K562 (cell line): Measurements from ENCODE around the gene RASSF7. TPM values are rescaled to one million over a fixed set of nuclear protein-coding genes. Genes with fewer than 3 reads are reported as not detected.

Experiments
- AFF4 ChIP-seq: sonication (generic); formaldehyde crosslinking; IDR thresholded peaks from 2 replicates; pipeline ENCODE4 v1.8.0; 2023; ENCODE audit warnings: mild to moderate bottlenecking, missing genetic modification reagents
- BRF1 ChIP-seq: IDR thresholded peaks from 3 replicates; pipeline ENCODE4 v1.6.1; 2011; ENCODE audit warnings: borderline replicate concordance, mild to moderate bottlenecking; ENCODE audit not compliant: insufficient read length; ENCODE audit errors: extremely low read depth
- CREM ChIP-seq: IDR thresholded peaks from 2 replicates; pipeline ENCODE4 v1.6.1; 2014; ENCODE audit warnings: antibody characterized with exemption, low read depth
- ELF4 ChIP-seq: fragments of 450-650 bp; formaldehyde crosslinking; IDR thresholded peaks from 2 replicates; pipeline ENCODE4 v1.4.0; 2022; ENCODE audit warnings: missing genetic modification characterization
- EP400 ChIP-seq: fragments of 450-650 bp; IDR thresholded peaks from 2 replicates; pipeline ENCODE4 v1.6.1; 2017; ENCODE audit warnings: antibody characterized with exemption, mild to moderate bottlenecking, moderate library complexity
- MAFF ChIP-seq: IDR thresholded peaks from 2 replicates; pipeline ENCODE4 v1.6.1; 2012; ENCODE audit warnings: low read length, improper control_type of control experiment
- MBD2 ChIP-seq: sonication (generic); IDR thresholded peaks from 2 replicates; pipeline ENCODE4 v1.6.1; 2016; ENCODE audit warnings: low read depth, borderline replicate concordance
- MTA2 ChIP-seq: fragments of 450-650 bp; IDR thresholded peaks from 2 replicates; pipeline ENCODE4 v1.6.1; 2016; ENCODE audit warnings: low read depth
- NCOA6 ChIP-seq: fragments of 450-650 bp; IDR thresholded peaks from 2 replicates; pipeline ENCODE4 v1.6.1; 2017; ENCODE audit warnings: mild to moderate bottlenecking
- NUFIP1 ChIP-seq: fragments of 450-650 bp; IDR thresholded peaks from 2 replicates; pipeline ENCODE4 v1.6.1; 2018; ENCODE audit not compliant: partially characterized antibody
- PHF8 ChIP-seq: fragments of 200-600 bp; sonication (generic); IDR thresholded peaks from 2 replicates; pipeline ENCODE4 v1.6.1; 2012; ENCODE audit warnings: mixed run types, mild to moderate bottlenecking, inconsistent platforms, low read length, moderate library complexity, borderline replicate concordance
- RBBP5 ChIP-seq: fragments of 200-600 bp; sonication (generic); IDR thresholded peaks from 2 replicates; pipeline ENCODE4 v1.6.1; 2012; ENCODE audit warnings: borderline replicate concordance, mild to moderate bottlenecking, low read length, control low read depth, inconsistent platforms; ENCODE audit not compliant: insufficient read depth, poor library complexity, severe bottlenecking
- SIN3A ChIP-seq, 2 experiments: fragments of 150-350 bp in 1 of 2; IDR thresholded peaks; 2 replicates each; pipeline ENCODE4 v1.6.1; 2011 to 2016; ENCODE audit warnings: borderline replicate concordance in 2 of 2, low read depth in 2 of 2, low read length in 2 of 2, mild to moderate bottlenecking in 2 of 2, moderate library complexity in 2 of 2; ENCODE audit not compliant: control insufficient read depth in 1 of 2
- SNRNP70 ChIP-seq: fragments of 200-400 bp; formaldehyde crosslinking; optimal IDR thresholded peaks from 2 replicates; pipeline ENCODE3; 2017; ENCODE audit warnings: low read depth, low read length
- SOX6 ChIP-seq: fragments of 450-650 bp; IDR thresholded peaks from 2 replicates; pipeline ENCODE4 v1.6.1; 2014; ENCODE audit warnings: mild to moderate bottlenecking
- SP1 ChIP-seq: sonication (generic); formaldehyde crosslinking; IDR thresholded peaks from 2 replicates; pipeline ENCODE4 v1.8.1; 2022; ENCODE audit warnings: mild to moderate bottlenecking, missing genetic modification reagents
- STAT5B ChIP-seq: fragments of 250-450 bp; sonication (Bioruptor Pico); IDR thresholded peaks from 2 replicates; pipeline ENCODE4 v1.8.0; 2021; ENCODE audit warnings: mild to moderate bottlenecking, inconsistent platforms
- TRIM25 ChIP-seq: fragments of 450-650 bp; IDR thresholded peaks from 2 replicates; pipeline ENCODE4 v1.7.0; 2016; ENCODE audit warnings: borderline replicate concordance
- U2AF1 ChIP-seq: fragments of 200-400 bp; formaldehyde crosslinking; optimal IDR thresholded peaks from 2 replicates; pipeline ENCODE3; 2017; ENCODE audit warnings: mild to moderate bottlenecking, low read depth, low read length, moderate library complexity
- ZNF197 ChIP-seq: fragments of 200-800 bp; sonication (Bioruptor generic); IDR thresholded peaks from 2 replicates; pipeline ENCODE4 v1.6.1; 2016; ENCODE audit warnings: low read depth, missing genetic modification characterization, missing compliant biosample characterization
- ZNF263 ChIP-seq: sonication (generic); formaldehyde crosslinking; IDR thresholded peaks from 2 replicates; pipeline ENCODE4 v1.8.0; 2022; ENCODE audit warnings: mild to moderate bottlenecking, missing genetic modification reagents, borderline replicate concordance
- ZNF3 ChIP-seq: fragments of 250-450 bp; sonication (Bioruptor Pico); IDR thresholded peaks from 2 replicates; pipeline ENCODE4 v1.5.0; 2021; ENCODE audit warnings: mild to moderate bottlenecking, moderate library complexity
- ZNF311 ChIP-seq: fragments of 250-450 bp; sonication (Bioruptor Pico); IDR thresholded peaks from 2 replicates; pipeline ENCODE4 v1.4.0; 2020; ENCODE audit warnings: mild to moderate bottlenecking, moderate library complexity
- ZNF324 ChIP-seq: fragments of 250-450 bp; sonication (Bioruptor Pico); IDR thresholded peaks from 2 replicates; pipeline ENCODE4 v1.4.0; 2020; ENCODE audit warnings: mild to moderate bottlenecking
- polyA plus RNA-seq, 8 experiments: library from polyadenylated mRNA; depleted of rRNA in 4 of 8; stranded (reverse) in 5 of 8; unstranded in 3 of 8; fragments of >200 nt; fragmentation: Nextera tagmentation in 2 of 8; fragmentation: Illumina TruSeq in 1 of 8; extraction: Ambion mirVana in 2 of 8; extraction: Trizol in 1 of 8; gene quantifications; 2 replicates each; pipeline versions ENCODE4 v1.2.1 to v1.2.3, GENCODE V29; 2011 to 2014; ENCODE audit warnings: inconsistent platforms in 1 of 8, missing spikeins in 1 of 8
- total RNA-seq, 7 experiments: library from RNA; depleted of rRNA in 6 of 7; stranded (reverse); fragments of >200 nt in 6 of 7; fragmentation: Illumina TruSeq in 2 of 7; extraction: Trizol in 2 of 7; gene quantifications; 2 replicates each; pipeline versions ENCODE4 v1.2.1 to v1.2.3, GENCODE V29; 2011 to 2021; ENCODE audit warnings: low replicate concordance in 1 of 7

RASSF7 gene
- total and polyA plus RNA-seq, 9 of the 15 experiments (the other 6 are each of a cell fraction or from before 2014, with no cell fraction given), result 0.41 to 45.2 (median 18.6) TPM

- TF ChIP-seq BRF1, result no peak
- TF ChIP-seq NCOA6, result no peak
- TF ChIP-seq MBD2, result peak; percentile 97
- no peak for TF ChIP-seq STAT5B
- TF ChIP-seq ZNF324, result no peak
- TF ChIP-seq PHF8, result peak; percentile 80; the same call in 1 of the 2 replicates
- TF ChIP-seq SIN3A (IDR thresholded peaks at IDR 0.05; ENCODE audit: borderline replicate concordance in 2 of 2, control insufficient read depth in 1 of 2, low read depth in 2 of 2, low read length in 2 of 2), result peak; percentile 67 to 93; a peak in 2 of 4 replicates
- TF ChIP-seq MAFF, result peak; percentile 73; the same call in 1 of the 2 replicates
- TF ChIP-seq AFF4 (CRISPR knock-in tag), result no peak
- TF ChIP-seq ZNF3 (CRISPR knock-in tag), result no peak
- TF ChIP-seq CREM, result peak; percentile 59
- TF ChIP-seq SNRNP70, result no peak
- peak; percentile 65 for TF ChIP-seq RBBP5
- peak; percentile 90 for TF ChIP-seq EP400
- no peak for TF ChIP-seq ZNF311
- TF ChIP-seq U2AF1, result no peak
- TF ChIP-seq SOX6, result 0 out of 2 replicates have a peak, but pooled peaks have one; percentile 34
- no peak for TF ChIP-seq ZNF197 (CRISPR knock-in tag)
- 0 out of 2 replicates have a peak, but pooled peaks have one; percentile 22 for TF ChIP-seq ZNF263 (CRISPR knock-in tag)
- peak; percentile 22; the same call in 1 of the 2 replicates for TF ChIP-seq ELF4 (CRISPR knock-in tag)
- TF ChIP-seq SP1 (CRISPR knock-in tag), result peak; percentile 86
- no peak; the same call in 1 of the 2 replicates for TF ChIP-seq MTA2
- TF ChIP-seq NUFIP1, result peak; percentile 93
- no peak for TF ChIP-seq TRIM25
Observed at GRCh38 chr11:575996-576768, 15.4 kb downstream of the RASSF7 start, which contains the start of gene PHRF1 (continued).
